ENCODE measurements around the gene IRX1.

The IRX1 gene

DNA sequence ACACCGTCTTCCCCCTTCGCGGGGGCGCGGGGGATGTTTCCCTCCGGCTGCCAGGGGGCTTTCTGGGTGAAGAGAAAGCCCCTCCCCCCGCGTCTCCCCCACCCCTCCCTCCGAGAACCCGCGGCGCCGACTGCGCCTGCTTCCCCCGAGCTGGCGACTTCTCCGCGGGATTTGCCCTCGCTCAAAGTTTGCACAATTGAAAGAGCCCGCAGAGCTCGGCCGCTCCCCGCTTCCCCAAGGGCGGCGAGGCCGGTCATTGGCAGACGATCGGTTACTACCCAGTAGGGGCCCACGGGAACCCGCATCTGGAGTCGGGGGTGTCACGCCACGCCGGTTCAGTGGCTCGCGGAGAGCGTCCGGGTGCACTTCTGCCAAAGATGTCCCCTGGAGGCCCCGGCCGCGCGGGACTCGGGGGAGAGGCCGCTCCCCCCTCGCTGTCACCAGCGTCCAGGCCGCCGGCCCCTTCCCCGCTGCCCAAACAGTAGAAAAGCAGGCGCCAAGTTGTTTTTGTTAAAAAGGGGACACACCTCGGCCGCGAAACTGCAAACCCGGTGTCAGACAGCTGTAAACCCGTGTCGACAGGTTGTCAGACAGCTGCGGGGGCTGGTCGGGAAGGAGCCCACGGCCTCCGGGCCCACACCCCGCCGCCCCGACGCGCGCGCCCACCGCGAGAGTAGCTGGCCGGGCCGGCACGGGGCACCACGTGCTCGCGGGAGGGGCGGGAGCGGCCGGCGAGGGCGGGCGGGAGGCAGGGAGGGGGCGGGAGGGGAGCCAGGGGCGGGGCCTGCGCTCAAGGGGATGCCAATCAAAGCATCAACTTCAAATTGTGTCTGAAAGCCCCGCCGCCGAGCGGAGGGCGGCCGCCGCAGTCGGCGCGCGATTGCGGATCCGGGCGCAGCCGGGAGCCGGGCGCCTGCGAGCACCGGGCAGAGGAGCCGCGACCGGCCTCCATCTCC is at the start of gene IRX1:
IRX1 (plus strand) TSS at position 827 of the 956 bp plus-strand sequence. CDS start 274 bp downstream, outside the sequence.
- no peak for DNase-seq (ENCODE audit: low read depth)

DNA sequence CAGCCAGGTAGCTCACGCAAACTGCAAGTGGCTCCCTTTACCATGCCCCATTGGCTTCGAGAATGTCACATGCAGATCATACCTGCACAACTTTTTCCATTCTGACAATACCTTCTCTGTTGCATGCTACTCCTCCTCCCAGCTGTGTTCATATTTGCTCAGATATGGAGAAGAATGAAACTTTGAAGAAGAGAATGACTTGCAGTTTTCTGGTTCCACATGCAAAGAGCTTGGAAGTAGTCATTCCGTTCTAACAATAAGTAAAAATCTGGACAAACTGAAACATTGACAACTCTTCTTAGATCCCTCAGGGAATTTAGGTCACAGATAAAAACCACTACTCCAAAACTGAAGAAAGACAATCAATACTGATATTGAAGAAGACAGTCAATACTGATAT is 49.6 kb upstream of the IRX1 start:
- DNase-seq (ENCODE audit: low read depth) = no peak

DNA sequence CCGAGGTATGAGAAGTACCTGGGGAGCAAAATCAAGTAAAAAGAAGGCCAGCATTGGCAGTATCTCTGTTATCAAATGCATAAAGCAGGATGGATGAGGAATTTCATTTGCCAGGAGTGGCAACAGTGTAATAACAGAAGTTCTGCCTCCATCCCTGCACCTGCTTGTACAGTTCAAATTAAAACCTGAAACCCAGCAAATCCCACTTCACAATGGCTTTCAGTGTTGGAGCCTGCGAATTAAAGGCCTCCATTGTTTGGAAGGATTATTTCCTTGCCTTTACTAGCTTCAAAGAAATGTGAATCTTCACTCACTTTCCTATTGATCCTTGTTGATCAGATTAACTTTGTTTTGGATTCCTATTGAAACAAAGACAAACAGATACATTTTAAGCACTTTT is 31.5 kb upstream of the IRX1 start:
- no peak for DNase-seq (ENCODE audit: low read depth)

DNA sequence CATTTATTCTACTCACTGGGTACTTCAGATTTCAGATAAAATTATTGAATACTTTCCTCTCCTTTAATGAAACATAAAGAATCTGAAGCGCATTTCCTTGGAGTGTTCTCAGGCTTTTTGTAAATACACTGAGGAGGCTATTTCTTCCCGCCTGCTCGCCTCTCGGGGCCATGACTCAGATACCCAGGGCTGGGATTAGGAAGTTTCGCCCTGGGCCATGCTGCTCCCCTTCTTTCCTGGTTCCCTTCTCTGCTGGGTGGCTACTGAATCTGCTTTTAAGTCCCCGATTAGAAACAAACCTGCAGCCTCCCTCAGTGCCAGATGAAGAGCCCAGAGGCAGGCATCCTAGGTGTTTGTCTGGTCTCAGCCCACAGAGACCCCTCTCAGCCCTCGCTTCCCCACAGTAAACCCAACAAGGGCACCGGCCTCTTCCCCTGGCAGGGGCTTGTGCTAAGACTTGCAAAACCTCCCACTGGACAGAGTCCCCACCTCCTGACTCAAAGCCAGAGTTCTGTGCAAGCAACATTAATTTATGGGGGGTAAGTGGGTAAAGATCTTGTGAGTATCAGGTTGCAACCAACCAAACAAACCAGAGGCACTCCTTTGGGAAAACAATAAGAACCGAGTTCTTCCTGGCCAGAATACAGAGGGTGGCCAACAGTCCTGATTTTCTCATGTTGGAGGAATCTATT is 30.7 kb upstream of the IRX1 start:
- DNase-seq (ENCODE audit: low read depth) = no peak

DNA sequence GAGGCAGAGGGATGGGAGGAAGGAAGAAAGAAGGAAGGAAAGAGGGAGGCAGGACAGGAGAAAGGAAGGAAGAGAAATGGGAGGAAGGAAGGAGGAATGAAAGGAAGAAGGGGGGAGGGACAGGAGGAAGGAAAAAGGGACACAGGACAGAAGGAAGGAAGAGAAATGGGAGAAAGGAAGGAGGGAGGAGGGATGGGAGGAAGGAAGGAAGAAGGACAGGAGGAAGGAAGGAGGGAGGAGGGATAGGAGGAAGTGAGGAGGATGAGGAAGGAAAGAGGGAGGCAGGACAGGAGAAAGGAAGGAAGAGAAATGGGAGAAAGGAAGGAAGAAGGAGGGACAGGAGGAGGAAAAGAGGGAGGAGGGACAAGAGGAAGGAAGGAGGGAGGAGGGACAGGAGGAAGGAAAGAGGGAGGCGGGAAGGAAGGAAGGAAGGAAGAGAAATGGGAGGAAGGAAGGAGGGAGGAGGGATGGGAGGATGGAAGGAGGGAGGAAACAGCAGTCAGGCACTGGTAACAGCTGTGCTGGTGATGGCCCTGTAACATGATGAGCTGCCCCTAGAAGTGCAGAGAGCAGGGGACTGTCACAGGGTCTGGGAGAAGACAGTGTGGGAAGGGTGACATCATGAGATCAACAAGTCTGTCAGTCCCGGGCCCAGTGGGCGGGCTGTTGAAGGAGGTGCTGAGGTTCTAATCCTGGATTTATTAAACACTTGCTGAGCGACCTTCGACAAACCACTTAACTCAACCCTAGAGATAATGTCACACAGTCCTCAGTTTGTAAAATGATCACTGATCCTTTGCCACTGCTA is 10.7 kb upstream of the IRX1 start:
- no peak for DNase-seq (ENCODE audit: low read depth)

DNA sequence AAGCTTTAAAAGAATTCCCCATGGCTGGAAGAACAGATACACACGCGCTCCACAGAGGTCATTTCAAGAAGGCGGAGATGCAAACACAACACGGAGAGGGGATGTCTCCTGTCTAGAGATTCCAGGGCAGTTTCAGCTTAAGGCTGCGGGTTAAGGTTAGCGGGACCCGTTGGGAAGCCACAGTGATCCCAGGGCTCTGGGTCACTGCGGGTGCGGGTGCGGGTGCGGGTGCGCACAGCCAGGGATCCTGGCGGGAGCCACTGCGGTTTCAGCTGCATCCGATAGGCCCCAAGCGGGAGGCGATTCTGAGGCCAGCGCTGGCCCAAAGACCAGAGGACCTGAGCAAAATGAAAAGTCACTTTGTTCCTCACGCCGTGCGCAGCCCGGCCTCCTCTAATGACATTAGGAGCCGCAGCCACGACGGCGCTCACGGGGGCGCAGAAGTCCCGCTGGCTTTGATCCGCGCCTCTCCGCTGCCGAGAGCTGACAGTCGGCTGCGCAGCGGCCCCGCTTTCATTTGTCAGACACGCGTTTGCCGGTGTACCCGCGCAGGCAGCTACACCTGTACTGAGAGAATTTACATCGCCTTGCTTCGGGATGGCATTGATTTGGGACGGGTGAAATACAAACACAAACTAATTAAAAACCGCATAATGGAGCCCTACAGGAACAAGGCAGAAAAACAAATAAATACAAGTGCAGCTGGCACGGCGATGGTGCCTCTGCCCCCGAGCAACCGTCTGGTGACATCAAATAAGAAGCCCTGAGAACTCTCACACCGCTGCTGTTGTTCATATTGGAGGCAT is 5.3 kb upstream of the IRX1 start:
- no peak for DNase-seq (ENCODE audit: low read depth)

DNA sequence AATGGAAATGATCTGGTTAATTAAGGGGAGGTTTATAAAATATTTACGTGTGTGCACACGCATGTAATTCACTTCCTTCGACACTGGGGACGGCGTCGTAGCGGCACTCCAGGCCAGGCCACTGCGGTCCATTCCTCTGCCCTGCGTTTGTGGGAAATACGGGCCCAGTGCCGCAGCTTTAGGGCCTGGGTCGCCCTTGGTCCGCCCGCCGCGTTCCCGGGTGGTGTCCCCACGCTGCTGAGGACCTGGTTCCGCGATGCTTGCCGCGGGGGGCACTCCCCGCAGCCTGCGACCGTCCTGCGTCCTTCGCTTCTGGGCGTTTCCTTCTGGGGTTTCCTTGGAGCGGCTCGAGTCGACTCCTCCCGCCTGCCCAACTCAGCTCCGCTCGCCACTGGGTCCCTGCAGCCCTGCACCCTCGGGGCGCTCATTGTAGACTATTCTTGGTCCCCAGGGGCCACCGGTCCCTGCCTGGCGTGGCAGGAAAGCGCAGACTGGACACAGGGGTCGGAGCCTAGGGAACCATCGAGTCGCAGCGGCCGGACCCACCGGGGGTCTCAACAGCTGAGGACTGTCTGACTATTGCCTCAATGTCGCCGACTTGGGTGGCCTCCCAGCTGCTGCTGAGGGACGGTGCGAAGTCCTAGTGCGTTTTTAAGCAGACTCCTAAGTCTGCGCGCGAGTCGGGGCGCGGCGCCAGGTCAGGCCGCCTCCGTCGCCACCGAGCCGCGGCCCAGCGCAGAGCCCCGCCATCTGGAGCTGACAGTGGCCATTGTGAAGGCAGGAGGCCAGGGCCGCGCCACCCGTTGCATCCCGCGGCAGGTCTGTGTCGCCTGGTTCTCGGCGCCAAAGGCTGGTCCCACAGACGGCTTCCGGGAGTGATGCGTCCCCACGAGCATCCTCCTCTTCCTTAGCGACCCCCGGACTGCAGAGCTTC is 4.4 kb upstream of the IRX1 start:
- no peak for DNase-seq (ENCODE audit: low read depth)

GRCh38 chr5:3592298-3592697 is 3.3 kb upstream of the IRX1 start:
- no peak for DNase-seq (ENCODE audit: low read depth)

DNA sequence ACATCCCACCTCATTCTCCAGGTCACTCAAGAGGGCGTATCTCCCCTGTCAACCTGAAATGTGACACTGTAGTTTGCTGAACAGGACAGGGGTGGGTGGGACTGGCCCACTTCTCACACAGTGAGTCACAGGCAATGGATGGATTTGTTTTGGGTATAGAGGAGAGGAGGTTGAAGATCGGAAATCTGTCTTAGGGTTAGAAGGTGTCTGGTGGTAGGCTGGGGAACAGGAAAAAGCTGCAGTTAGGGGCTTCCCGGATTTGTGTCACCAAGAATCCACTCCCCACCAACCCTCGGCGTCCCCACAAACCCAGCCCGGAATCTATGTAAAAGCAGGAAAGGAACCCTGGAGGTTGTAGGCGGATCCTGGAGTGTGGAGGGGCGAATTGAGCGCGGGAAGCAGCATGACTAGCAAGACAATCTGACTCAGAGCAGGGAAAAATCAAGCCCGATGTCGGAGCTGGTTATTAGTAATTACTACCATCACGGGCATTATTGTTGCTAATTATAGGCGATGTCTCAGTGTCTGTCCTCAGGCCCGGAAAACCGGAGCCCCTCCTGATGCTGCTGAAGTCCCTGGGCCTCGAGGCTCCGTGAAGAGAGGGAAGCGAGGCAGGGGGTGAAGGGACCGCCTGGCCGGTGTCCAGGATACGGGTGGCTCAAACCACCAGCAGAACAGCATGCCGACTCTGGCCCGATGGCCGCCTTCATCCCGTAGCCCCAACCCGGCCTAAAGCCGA is 1.7 kb upstream of the IRX1 start:
- no peak for DNase-seq (ENCODE audit: low read depth)

- no peak for DNase-seq (ENCODE audit: low read depth)
These were observed 1.1 kb upstream of the IRX1 start for GRCh38 chr5:3594510-3595005.

DNA sequence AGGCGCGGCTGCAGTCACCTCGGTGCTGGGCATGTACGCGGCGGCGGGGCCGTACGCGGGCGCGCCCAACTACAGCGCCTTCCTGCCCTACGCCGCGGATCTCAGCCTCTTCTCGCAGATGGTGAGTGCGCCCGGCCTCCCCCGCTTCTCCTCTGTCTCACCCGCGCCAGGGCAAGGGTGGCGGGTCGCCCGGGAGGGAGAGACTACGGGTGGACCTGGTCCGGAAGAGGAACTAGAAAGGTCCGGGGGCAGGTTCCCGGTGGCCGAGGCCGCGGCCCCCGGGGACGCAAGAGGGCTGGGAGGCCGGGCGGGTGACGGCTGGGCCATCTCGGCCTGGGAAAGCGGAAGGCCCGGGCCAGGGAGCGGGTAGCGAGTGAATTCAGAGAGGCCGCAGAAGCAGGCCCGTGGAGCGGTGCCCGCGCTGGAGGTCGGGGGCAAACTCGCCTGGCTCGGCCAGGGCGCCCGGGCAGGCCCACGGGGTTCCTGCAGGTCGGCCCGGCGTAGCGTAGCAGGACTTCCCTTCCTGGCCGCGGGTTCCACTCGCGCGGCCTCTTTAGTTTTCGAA is 711 bp downstream of the IRX1 start:
- no peak for DNase-seq (ENCODE audit: low read depth)

DNA sequence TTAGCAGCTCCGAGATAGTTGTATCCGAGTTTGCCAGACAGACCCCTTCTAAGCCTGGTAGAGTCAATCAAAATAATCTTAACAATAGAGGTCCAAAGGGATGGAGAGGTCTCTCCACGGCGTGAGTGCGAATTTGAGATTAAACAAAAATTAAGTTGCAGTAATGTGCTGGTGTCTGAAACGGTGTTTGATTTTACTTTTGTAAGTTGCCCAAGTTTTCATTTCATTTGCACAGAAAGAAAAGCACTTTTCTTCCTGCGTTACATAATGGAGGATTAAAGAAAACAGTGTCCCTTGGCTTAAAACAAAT is 1.2 kb downstream of the IRX1 start:
- DNase-seq (ENCODE audit: low read depth) = no peak

DNA sequence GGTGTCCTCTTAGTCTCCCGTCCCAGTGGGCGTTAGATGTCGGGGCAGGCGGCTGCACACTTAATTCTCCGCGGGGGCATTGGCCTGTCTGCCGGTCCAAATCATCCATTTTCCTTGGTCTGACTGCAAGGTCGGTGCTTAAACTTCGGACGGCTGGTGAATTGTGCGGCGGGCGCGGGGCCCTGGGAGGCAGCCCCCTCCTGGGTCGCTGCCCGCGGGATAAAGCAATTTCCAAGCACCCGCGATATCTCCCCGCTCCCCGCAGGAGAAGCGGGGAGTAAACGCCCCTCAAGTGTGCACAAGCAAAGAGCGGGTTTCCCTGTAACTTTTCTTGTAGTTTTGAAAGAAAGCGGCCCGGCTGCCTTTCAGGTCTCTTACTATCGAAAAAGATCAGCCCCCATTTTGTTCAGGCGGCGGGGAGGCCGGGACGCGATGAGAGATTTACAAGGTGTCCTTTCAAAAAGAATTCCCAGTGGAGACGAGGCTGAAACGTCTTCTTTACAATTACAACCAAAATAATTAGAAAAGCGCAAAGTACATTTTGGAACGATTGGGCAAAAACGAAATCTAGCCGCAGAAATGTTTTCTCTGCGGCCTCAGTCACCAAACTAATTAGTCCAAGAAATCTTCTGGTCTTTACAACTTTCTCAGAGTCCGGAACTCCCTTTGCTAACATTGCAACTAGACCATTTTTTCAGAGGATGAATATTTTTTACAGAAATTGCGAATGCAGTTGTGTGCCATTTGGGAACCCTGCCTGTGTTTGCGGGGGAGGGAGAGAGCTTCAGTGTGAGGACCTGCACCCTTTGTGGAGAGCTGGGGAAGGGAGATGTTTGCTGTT is 1.8 kb downstream of the IRX1 start:
- no peak for DNase-seq (ENCODE audit: low read depth)

- no peak for DNase-seq (ENCODE audit: low read depth)
These were observed 2.6 kb downstream of the IRX1 start for GRCh38 chr5:3598207-3598606.

DNA sequence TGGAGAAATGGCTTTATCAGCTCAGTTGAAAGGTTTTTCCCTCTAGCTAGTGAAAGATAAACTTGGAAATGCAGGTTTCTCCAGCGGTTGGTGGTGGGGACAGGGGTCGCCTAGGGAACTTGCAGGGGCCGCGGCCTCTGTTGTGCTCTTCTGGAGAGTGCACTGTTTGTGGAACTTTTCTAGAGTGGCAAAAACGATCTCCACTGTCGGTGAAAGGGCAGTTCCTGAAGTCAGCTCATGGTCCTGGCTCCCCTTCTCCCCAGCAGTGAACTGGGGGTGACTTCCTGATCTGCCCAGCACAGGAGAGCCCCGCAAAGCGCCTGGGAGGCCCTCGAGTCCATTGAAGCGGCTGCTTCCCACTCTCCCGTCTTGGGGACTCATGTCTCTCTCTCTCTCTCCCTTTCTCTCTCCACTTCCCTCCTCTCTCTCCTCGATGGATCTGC is 3.2 kb downstream of the IRX1 start:
- no peak for DNase-seq (ENCODE audit: low read depth)

DNA sequence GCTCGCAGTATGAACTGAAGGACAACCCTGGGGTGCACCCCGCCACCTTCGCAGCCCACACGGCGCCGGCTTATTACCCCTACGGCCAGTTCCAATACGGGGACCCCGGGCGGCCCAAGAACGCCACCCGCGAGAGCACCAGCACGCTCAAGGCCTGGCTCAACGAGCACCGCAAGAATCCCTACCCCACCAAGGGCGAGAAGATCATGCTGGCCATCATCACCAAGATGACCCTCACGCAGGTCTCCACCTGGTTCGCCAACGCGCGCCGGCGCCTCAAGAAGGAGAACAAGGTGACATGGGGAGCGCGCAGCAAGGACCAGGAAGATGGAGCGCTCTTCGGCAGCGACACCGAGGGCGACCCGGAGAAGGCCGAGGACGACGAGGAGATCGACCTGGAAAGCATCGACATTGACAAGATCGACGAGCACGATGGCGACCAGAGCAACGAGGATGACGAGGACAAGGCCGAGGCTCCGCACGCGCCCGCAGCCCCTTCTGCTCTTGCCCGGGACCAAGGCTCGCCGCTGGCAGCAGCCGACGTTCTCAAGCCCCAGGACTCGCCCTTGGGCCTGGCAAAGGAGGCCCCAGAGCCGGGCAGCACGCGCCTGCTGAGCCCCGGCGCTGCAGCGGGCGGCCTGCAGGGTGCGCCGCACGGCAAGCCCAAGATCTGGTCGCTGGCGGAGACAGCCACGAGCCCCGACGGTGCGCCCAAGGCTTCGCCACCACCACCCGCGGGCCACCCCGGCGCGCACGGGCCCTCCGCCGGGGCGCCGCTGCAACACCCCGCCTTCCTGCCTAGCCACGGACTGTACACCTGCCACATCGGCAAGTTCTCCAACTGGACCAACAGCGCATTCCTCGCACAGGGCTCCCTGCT is 3.8 kb downstream of the IRX1 start:
- DNase-seq (ENCODE audit: low read depth) = no peak
